ENCODE results near the gene CMTM8.

The CMTM8 gene

GRCh38 chr3:32236377-32236776, 2.1 kb upstream of the CMTM8 start:
- no peak for DNase-seq

GRCh38 chr3:32237670-32238452, 619 bp upstream of the CMTM8 start:
- DNase-seq = no peak

- peak; percentile 6 for DNase-seq
Measured at GRCh38 chr3:32239307-32240158, 1.1 kb downstream of the CMTM8 start.

- peak; percentile 4 for DNase-seq
Measured at GRCh38 chr3:32240159-32240545, 1.7 kb downstream of the CMTM8 start.

- no peak for DNase-seq
Measured at GRCh38 chr3:32241100-32241499, 2.6 kb downstream of the CMTM8 start.

GRCh38 chr3:32243519-32243918, 5.0 kb downstream of the CMTM8 start:
- DNase-seq = no peak

GRCh38 chr3:32245200-32245599, 6.7 kb downstream of the CMTM8 start:
- no peak for DNase-seq

- no peak for DNase-seq
Measured at GRCh38 chr3:32246079-32246675, 7.7 kb downstream of the CMTM8 start.

GRCh38 chr3:32249184-32249782, 10.8 kb downstream of the CMTM8 start:
- no peak for DNase-seq

- DNase-seq = no peak
Measured at GRCh38 chr3:32254268-32254667, 15.8 kb downstream of the CMTM8 start.

- no peak for DNase-seq
Measured at GRCh38 chr3:32255345-32255744, 16.9 kb downstream of the CMTM8 start.

- DNase-seq = no peak
Measured at GRCh38 chr3:32256206-32256605, 17.7 kb downstream of the CMTM8 start.

- no peak for DNase-seq
Measured at GRCh38 chr3:32257042-32257441, 18.6 kb downstream of the CMTM8 start.

GRCh38 chr3:32257641-32258438, 19.4 kb downstream of the CMTM8 start:
- no peak for DNase-seq

GRCh38 chr3:32258869-32259268, 20.4 kb downstream of the CMTM8 start:
- no peak for DNase-seq

- no peak for DNase-seq
Measured at GRCh38 chr3:32261545-32261944, 23.1 kb downstream of the CMTM8 start.

- DNase-seq = no peak
Measured at GRCh38 chr3:32262201-32262600, 23.7 kb downstream of the CMTM8 start.

GRCh38 chr3:32274306-32274705, 35.8 kb downstream of the CMTM8 start:
- DNase-seq = no peak

GRCh38 chr3:32275506-32275905, 37.0 kb downstream of the CMTM8 start:
- no peak for DNase-seq

GRCh38 chr3:32276279-32276841, 37.9 kb downstream of the CMTM8 start:
- DNase-seq = no peak

- no peak for DNase-seq
Measured at GRCh38 chr3:32278714-32279113, 40.2 kb downstream of the CMTM8 start.

GRCh38 chr3:32280262-32280910, 41.9 kb downstream of the CMTM8 start:
- DNase-seq = no peak

Measured in NCI-H1105 (cell line).